H4 (cell line): ENCODE results near the gene ZSCAN23. TPM values are rescaled to one million over a fixed set of nuclear protein-coding genes. Genes with fewer than 3 reads are reported as not detected.
"Not testable (repeated sequence)": the region's sequence is repeated elsewhere in the genome, so short reads cannot be mapped to it uniquely, and the experiment has no call there.

ENCODE experiments used
- DNase-seq: peaks from one replicate; pipeline ENCODE4 v3.0.0-alpha.2; 2015; ENCODE audit warnings: low spot score
- total RNA-seq: library from RNA; depleted of rRNA; stranded (reverse); fragments of >200 nt; shearing (Covaris generic); gene quantifications from 2 replicates; pipeline ENCODE4 v1.2.3, GENCODE V29; 2014

Gene ZSCAN23
- total RNA-seq, 1 experiment from 2014 or later = 2.4 TPM

DNA sequence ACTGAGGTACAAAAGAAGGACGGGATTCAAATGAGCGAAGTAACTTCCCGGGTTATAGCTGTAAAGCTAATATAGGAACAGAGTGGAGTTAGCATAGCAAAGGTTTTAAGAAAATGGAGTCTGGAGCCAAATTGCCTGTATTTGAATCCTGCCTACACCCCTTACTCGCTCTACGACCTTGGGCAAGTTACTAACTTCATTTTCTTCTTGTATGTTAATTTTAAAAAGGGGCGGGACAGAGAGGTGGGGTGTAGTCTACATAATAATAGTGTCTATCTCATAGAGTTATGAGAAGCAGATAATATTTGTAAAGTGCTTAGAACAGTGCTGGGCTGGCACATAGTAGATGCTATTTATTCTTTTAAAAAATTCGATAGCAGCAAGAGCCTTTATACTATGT is 705 bp downstream of the ZSCAN23 start:
- DNase-seq = no peak

GRCh38 chr6:28436404-28436803 is 6.9 kb downstream of the ZSCAN23 start:
- no peak for DNase-seq

DNA sequence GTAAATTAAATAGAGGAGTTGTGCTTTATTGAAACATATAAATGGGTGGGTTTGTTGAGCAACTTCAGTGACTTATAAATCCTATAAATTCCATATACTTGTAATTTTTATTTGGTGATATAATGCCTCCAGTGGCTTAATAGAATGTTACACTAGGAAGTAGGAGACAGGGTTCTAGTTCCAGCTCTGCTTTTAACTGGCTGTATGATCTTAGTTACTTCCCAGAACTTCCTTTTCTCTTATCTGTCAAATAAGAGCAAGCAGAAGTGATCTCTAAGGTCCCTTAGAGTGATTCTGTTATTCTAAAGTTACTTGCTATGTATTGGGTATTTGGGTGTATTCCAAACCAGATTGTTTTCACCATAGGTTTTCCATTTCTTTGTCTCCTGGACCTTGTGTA is 10.2 kb downstream of the ZSCAN23 start:
- DNase-seq = no peak

GRCh38 chr6:28429781-28430180 is 13.5 kb downstream of the ZSCAN23 start:
- DNase-seq = no peak

DNA sequence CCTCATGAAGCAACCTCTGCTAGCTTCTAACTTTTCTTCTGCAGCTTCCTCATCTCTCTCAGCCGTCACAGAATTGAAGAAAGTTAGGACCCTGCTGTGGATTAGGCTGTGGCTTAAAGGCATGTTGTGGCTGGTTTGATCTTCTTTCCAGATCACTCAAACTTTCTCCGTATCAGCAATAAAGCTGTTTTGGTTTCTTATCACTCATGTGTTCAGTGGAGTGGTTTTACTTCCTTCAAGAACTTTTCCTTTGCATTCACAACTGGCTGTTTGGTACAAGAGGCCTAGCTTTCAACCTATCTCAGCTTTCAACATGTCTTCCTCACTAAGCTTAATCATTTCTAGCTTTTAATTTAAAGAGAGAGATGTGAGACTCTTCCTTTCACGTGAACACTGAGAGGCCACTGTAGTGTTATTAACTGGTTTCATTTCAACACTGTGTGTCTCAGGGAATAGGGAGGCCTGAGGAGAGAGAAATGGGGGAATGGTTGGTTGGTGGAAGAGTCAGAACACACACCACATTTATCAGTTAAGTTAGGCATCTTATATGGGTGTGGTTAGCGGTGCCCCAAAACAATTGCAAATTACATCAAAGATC is 17.2 kb downstream of the ZSCAN23 start:
- DNase-seq = no peak

GRCh38 chr6:28424163-28424562 is 19.1 kb downstream of the ZSCAN23 start:
- DNase-seq = no peak

DNA sequence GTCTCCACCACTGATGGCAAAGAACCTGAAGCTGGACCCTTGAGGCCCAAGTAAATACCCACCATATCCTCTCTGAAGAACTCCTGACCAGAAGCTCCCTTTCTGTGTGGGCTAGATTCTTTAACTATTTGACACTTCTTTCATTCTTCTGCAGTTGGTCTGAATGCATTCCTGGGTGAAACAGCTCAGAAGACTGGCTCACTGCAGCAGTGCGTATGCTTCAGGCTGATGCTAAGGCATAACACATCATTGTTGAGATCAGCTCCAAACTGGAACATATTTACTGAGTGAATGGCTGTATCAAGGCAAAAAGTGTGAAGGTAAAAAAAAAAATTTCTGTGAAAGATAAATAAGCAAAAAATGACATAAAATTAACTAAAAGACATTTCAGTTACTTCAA is 19.7 kb downstream of the ZSCAN23 start:
- no peak for DNase-seq

- no peak for DNase-seq
These were observed 29.6 kb downstream of the ZSCAN23 start for GRCh38 chr6:28413681-28414080.

DNA sequence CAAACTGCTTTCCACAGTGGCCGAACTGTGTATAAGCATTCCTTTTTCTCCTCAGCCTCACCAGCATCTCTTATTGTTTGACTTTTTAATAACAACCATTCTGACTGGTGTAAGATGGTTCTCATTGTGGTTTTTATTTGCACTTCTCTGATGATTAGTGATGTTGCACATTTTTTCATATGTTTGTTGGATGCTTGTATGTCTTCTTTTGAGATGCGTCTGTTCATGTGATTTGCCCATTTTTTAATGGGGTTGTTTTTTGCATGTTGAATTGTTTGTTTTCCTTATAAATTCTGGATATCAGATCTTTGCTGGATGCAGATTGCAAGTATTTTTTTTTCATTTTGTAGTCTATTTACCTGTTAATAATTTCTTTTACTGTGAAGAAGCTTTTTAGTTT is 32.5 kb downstream of the ZSCAN23 start:
- DNase-seq = no peak

DNA sequence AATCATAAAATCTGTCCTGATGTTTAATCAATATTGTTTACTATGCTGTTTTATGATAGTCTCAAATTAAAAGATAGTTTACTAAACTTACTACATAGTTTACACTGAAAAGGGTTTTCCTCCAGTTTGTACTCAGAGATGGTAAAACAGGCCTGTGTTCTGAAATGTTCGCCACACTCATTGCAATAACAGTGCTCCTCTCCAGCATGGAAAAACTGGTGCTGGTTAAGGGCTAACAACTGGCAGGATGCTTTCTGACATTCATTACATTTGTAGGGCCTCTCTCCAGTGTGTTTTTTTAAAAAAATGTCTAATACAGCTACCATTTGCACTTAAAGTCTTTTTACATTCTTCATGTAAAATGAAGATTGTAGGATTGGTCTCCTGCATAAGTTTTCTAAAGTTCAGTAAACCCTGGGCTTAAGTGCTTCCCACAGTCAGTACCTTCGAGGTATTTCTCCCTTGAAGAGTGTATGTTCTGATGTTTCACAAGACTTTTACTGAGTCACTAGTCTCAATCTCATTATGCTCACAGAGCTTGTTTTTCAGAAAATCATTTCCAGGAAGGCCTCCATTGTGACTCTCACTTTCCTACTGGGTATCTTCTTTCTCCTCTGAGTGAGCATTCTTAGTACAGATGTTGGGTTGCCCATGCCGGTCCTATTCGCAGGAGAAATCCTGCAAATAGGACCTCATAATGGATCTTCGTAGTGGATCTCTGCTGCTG is 35.1 kb downstream of the ZSCAN23 start:
- no peak for DNase-seq

DNA sequence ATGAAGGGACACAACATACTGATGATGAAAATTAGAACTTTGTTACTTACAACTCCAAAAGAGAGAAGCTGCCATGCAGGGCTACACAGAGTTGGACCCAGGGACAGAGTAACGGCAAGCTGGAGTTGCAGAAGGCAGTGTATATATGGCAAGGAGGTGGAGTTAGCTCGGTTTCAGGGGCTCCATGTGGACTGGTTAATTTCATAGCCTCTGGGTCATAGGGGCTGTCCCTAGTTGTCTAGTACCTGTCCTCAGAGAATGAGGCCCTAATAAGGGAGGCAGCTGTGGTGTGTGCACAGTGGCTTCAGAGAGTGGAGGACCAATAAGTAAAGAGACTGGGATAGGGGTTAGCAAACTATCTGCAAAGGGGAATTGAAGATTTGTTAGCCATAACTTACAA is 35.9 kb downstream of the ZSCAN23 start:
- DNase-seq = no peak

DNA sequence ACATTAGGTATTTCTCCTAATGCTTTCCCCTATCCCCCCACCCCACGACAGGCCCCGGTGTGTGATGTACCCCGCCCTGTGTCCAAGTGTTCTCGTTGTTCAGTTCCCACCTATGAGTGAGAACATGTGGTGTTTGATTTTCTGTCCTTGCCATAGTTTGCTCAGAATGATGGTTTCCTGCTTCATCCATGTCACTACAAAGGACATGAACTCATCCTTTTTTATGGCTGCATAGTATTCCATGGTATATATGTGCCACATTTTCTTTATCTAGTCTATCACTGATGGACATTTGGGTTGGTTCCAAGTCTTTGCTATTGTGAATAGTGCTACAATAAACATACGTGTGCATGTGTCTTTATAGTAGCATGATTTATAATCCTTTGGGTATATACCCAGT is 39.4 kb downstream of the ZSCAN23 start:
- not testable (repeated sequence) for DNase-seq

GRCh38 chr6:28402197-28402596 is 41.1 kb downstream of the ZSCAN23 start:
- DNase-seq = no peak

- no peak for DNase-seq
These were observed 42.1 kb downstream of the ZSCAN23 start for GRCh38 chr6:28401172-28401571.

DNA sequence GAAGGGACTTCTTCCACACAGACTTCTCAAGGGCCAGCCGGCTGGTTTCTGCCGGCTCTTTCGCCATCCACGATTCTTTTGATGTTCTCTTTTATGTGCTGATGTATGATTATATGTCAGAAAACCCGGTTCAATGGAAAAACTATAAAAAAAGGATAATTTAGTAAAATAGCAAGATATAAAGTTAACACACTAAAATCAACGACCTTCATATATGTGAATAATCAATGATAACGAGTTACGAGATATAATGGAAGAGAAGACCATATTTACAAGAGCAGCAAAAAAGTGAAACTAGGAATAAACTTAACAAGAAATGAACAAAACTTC is 43.2 kb downstream of the ZSCAN23 start:
- no peak for DNase-seq

GRCh38 chr6:28399350-28400121 is 43.8 kb downstream of the ZSCAN23 start, which contains the start of gene ZSCAN12:
Gene ZSCAN12 (minus strand): TSS chr6:28399747. CDS start chr6:28398405, 1,342 bp downstream.
- peak; percentile 75 for DNase-seq

DNA sequence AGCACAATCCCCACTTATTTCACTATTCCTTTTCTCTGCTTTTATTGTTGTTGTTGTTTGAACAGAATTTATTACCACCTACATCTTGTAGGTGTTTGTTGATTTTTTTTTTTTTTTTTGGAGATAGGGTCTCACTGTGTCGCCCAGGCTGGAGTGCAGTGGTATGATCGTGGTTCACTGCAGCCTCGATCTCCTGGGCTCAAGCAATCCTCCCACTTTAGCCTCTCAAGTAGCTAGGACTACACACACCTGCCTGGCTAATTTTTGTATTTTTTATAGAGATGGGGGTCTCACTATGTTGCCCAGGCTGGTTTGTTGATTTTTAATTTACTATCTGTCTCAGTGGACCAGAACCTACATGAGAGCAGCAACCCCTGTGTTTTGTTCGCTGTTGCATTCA is 47.4 kb downstream of the ZSCAN23 start:
- no peak for DNase-seq

GRCh38 chr6:28393912-28394662 is 49.2 kb downstream of the ZSCAN23 start:
- DNase-seq = no peak

DNA sequence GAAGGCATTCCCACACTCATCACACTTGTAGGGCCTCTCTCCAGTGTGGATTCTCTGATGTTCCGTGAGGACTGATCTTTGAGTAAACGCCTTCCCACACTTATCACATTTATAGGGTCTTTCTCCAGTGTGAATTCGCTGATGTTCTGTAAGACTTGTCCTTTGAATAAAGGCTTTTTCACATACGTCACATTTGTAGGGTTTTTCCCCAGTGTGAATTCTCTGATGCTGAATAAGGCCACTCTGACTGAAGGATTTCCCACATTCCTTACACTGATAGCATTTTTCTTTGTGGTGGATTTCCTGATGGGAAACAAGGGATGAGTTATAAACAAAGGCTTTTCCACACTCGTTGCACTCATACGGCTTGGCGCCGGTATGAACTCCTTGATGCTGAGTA is 52.6 kb downstream of the ZSCAN23 start:
- no peak for DNase-seq

DNA sequence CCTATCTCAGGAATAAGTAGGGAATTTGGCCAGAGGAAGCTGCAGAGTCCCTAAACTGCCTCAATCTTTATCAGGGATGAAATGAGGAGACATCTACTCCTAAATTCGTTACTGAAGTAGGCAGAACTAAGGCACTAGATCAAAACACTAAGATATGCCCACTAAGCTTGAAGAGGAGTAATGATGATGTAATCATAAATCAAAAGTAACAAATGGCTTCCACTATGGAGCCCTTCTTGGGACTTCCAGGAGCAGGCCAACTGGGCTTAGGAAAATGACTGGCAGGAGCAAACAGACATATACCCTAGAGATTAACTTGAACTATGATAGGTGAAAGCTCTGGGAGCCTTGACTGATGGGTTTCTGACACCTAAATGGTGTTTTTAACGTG is 59.2 kb downstream of the ZSCAN23 start:
- no peak for DNase-seq

GRCh38 chr6:28383235-28384142 is 59.8 kb downstream of the ZSCAN23 start:
- peak; percentile 63 for DNase-seq
